Left colon (tissue), 2 donors: ENCODE results near the gene CDH23. TPM values are rescaled to one million over a fixed set of nuclear protein-coding genes. Genes with fewer than 3 reads are reported as not detected.

Source experiments
- ATAC-seq: fragments of 200-7000 bp; cut with Tn5 transposase; one replicate; pipeline ENCODE4 v1.9.1; 2020; ENCODE audit warnings: mild to moderate bottlenecking, moderate library complexity
- DNase-seq, 2 donors: peaks; one replicate each; pipeline ENCODE4 v3.0.0-alpha.2; 2020
- intact Hi-C, 2 donors: fragments of 100-400 bp; cut with DNase I in 1 of 2; cut with micrococcal nuclease in 1 of 2; formaldehyde crosslinking; loops; one replicate each; pipeline versions ENCODE4 v1.11.2 to v1.14.0; 2022; cut with DNase I, micrococcal nuclease
- total RNA-seq, 2 donors: library from RNA; stranded (reverse); fragmentation: NEBNext Ultra II Directional; extraction: Animal tissue kit (Norgen Biotek cat#: 25700); gene quantifications; one replicate each; pipeline ENCODE4 v1.2.1, GENCODE V29; 2021
- donor health status: DM: no; HTN: no; CAD: no.
- donor health status: DM: yes; HTN: yes; CAD: no.

The CDH23 gene
- total RNA-seq, 2 donors from 2014 or later: 2.2 to 2.5 TPM

DNA sequence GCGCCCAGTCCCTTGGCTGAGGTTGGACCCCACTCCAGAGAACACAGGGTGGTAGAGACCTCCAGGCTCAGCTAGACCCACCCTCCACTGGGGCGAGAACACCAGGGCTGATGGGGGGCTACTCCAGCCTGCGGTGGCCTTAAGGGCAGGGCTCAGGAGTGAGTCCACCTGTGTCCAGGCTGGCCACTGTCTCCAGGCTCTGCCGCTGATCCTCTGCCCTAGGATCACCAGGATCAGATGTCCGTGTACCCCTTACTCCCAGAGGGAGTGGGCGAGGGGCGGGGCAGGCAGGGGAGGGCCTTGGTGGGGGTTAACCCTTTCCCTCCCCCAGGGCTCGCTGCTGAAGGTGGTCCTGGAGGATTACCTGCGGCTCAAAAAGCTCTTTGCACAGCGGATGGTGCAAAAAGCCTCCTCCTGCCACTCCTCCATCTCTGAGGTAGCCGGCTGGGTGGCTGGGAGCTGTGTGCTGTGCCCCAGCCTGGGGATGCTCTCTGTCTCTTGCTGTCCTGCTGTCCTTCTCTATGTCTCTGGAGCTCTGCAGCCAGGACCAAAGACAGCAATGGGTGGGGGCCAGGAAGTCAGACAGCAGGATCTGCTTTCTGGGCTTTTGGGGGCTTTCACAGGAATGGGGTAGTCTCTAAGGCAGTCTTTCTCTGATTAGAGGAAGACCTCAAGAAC is 416.3 kb downstream of the CDH23 start:
- DNase-seq: no peak
- ATAC-seq: peak; percentile 2
- intact Hi-C loops: loop anchor here (5.0 to 10.0 kb wide), 2 partner anchors 431 to 498 kb away; partner anchors contain the start of gene SLC29A3 (in 2 of the 2)

DNA sequence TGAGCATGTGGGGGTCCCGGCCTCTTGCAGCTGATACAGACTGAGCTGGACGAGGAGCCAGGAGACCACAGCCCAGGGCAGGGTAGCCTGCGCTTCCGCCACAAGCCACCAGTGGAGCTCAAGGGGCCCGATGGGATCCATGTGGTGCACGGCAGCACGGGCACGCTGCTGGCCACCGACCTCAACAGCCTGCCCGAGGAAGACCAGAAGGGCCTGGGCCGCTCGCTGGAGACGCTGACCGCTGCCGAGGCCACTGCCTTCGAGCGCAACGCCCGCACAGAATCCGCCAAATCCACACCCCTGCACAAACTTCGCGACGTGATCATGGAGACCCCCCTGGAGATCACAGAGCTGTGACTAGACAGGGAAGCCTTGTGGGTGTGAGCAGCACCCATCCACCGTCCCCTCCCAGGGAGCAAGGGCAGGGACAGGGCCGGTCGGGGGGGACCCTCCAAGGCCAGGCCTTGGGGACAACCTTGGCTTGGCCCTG is 418.2 kb downstream of the CDH23 start:
- ATAC-seq: no peak
- no peak for DNase-seq
- intact Hi-C loops: loop anchor here (5.0 to 10.0 kb wide), 2 partner anchors 433 to 500 kb away; partner anchors contain the start of gene SLC29A3 (in 2 of the 2)

GRCh38 chr10:71815515-71816130 is 418.9 kb downstream of the CDH23 start:
- ATAC-seq (no peak), DNase-seq (no peak)
- intact Hi-C loops: loop anchor here (10.0 kb wide), 1 partner anchor 501 kb away; the partner anchor contains the start of gene SLC29A3 (in 2 of the 2)

DNA sequence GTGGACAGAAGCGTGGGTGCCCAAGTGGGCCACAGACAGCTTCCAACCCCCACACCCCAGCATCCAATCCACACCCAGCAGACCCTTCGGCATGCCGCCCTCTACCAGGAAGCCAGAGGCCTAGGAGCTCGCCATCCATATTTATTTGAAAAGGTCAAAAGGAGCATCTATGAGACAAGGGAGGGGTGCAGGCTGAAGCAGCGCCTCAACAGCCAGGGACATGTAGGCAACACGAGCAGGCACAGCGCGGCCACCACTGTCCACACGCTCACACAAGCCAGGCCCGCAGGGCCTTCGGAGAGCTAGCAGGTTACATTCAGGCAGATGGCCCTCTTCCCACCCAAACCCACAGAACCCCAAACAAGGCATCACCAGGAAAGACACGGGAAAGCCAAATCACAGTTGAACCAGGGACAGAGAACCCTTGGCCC is 419.7 kb downstream of the CDH23 start:
- intact Hi-C loops: loop anchor here (10.0 kb wide), 1 partner anchor 502 kb away; the partner anchor contains the start of gene SLC29A3 (in 2 of the 2)
- no peak for ATAC-seq
- DNase-seq: no peak

DNA sequence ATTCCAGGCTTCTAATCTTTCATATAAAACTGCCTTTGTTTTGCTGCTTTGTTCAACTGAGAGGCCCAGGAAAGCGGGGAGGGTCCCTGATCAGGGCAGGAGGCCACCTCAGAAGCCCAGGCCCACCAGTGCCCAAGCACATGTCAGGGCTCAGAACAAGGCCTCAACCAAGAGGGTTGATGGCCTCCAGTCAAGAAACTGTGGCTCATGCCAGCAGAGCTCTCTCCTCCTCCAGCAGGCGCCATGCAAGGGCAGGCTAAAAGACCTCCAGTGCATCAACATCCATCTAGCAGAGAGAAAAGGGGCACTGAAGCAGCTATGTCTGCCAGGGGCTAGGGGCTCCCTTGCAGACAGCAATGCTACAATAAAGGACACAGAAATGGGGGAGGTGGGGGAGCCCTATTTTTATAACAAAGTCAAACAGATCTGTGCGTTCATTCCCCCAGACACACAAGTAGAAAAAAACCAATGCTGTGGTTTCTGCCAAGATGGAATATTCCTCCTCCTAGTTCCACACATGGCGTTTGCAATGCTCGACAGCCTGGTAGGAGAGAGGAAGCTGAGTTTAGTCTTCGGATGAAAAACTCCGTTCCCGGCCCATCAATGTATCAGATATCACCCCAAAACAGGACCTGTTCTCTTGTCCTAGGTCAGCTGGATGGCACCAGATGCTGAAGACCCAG is 420.4 kb downstream of the CDH23 start:
- intact Hi-C loops: loop anchor here (10.0 kb wide), 1 partner anchor 502 kb away; the partner anchor contains the start of gene SLC29A3 (in 2 of the 2)
- DNase-seq (no peak), ATAC-seq (no peak)

- DNase-seq (no peak), ATAC-seq (no peak)
- intact Hi-C loops: loop anchor here (10.0 kb wide), 1 partner anchor 503 kb away; the partner anchor contains the start of gene SLC29A3 (in 2 of the 2)
Observed at GRCh38 chr10:71817831-71818655, 421.3 kb downstream of the CDH23 start.

GRCh38 chr10:71818674-71819260 is 422.0 kb downstream of the CDH23 start:
- no peak for DNase-seq
- no peak for ATAC-seq
- intact Hi-C loops: loop anchor here (10.0 kb wide), 1 partner anchor 504 kb away; the partner anchor contains the start of gene SLC29A3 (in 2 of the 2)

- ATAC-seq: no peak
Observed at GRCh38 chr10:71819441-71819861, 422.7 kb downstream of the CDH23 start.

DNA sequence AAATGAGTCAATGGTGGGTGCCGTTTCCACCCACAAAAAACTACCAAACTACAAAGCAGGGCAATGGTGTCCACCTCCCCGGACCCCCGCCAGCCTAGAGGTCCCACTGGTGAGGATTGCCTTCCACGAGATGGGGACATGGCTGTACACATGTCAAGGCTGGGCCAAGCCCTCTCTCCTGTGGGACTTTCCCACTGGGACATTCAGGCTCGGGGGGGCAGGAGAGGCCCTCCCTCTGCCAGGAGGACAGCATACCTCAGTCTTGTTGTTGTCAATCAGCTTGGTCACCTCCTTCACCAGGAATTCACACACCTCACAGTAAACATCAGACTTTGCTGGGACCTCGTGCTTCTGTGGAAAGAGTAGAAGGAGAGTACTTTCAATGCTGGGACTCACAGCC is 423.3 kb downstream of the CDH23 start:
- DNase-seq (no peak), ATAC-seq (no peak)
- intact Hi-C loops: loop anchor here (10.0 kb wide), 1 partner anchor 505 kb away; the partner anchor contains the start of gene SLC29A3 (in 2 of the 2)

More at GRCh38 chr10:71819441-71819861, 422.7 kb downstream of the CDH23 start:
- intact Hi-C loops: loop anchor here (10.0 kb wide), 1 partner anchor 505 kb away; the partner anchor contains the start of gene SLC29A3 (in 2 of the 2)
- no peak for DNase-seq

DNA sequence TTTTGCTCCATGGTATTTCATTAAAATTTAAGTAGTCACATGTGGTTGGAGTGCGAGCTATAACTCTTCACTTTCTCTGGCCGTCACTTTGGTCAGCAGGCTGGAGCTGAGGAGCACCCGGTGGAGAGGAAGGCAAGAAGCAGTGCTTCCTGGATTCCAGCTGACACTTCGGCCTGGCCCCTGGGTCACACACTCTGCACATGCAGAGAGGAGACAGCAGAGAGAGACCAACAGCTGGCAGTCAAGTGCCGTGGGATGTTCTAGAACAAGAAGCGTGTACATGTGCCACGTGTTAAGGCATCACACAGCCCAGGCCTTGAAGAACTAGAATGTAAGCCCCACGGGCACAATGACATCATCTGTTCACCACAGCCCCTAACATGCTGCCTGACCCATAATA is 424.2 kb downstream of the CDH23 start:
- ATAC-seq (no peak), DNase-seq (no peak)
- intact Hi-C loops: no loop called here

- no peak for ATAC-seq
- DNase-seq: no peak
- intact Hi-C loops: no loop called here
Observed at GRCh38 chr10:71821909-71822763, 425.4 kb downstream of the CDH23 start.

DNA sequence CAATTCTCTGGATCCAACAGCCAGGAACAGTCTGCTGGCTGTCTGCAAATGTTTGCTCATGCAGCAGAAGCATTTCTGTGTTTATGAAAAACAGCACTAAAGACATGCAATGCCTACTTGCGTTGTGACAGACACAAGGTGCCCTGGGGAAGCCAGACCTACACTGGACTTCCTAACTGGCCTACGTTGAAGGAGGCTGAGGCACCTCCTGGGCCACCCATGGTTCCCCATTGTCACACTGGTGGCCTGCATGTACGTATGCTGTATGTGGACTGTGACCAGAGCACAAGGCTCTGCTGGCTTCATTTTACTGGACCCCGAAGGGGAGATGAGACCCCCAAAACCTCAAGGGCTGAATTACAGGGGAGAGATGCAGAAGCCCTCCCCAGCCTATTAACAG is 426.6 kb downstream of the CDH23 start:
- DNase-seq: no peak
- no peak for ATAC-seq

DNA sequence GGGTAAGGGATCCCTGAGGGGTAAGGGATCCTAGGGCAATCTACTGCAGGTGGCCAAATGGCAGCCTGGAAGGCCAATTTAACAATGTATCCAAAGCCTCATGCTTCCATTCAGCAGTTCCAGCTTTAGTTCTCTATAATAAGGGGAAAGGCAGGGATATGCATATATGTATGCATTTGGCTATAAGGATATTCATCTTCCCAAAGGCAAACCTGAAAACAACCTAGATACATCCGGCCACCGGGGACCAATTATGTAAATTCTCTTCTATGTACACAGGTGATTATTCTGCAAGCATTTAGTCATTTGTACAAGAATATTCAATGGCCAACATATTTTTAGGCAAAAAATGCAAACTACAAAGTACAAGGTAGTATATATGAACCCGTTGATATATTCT is 427.6 kb downstream of the CDH23 start:
- intact Hi-C loops: no loop called here
- no peak for ATAC-seq
- no peak for DNase-seq

More for the DNA sequence above, 426.6 kb downstream of the CDH23 start:
- intact Hi-C loops: no loop called here

DNA sequence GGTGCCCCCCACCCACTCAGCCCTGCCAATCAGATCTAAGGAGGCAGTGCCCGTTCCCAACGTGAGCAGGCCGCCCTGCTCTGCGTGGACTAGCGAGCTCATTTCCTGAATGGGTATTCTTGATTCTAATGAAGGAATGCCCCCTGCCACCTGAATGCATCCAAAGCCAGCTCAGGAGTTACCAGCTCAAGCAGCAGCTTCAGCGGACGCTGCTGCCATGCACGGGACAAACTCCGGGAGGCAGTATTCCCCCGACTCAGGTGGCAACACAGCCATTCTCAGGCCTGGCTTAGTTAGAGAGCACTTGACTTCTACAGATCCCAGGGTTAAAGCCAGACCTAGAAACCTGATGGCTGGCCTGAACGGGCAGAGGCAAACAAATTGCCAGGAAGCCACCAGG is 428.5 kb downstream of the CDH23 start:
- ATAC-seq: no peak
- intact Hi-C loops: no loop called here
- no peak for DNase-seq

DNA sequence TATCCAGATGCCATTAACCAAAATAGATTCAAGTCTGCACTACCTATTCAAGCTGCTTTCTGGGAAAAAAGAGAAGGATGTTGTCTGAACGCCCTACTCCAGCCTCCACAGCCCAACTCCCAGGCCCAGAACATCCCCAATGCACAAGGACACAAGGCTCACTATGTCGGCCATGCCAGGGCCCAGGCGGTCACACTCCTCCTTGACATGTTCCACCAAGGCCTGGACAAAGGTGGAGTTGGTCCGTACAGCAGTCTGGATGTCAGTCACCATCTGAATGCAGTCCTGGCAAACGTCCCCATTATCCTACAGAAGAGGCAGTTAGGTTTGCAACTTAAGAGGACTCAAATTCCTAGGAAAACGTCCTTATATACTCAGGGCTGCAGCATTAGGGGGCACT is 431.1 kb downstream of the CDH23 start:
- no peak for ATAC-seq
- intact Hi-C loops: no loop called here

DNA sequence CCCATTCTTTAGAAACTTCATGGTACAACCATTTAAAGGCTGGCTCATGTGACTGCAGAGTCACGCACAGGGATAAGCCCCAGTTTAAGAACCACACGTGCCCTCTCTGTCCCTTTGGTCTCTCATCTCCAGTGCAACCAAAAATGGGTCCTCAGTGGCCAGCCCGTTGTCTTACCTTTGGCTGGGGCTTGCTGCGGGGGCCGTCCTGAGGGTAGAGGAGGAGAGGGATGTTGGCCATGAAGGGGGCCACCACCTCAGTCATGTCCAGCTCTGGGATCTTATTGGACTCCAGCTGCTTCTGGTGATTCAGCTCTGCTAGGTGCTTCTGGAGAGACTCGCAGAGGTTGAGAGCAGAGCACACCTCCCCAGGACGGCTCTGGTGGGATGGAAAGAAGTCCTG is 432.0 kb downstream of the CDH23 start:
- ATAC-seq (no peak), DNase-seq (no peak)
- intact Hi-C loops: no loop called here

More for the DNA sequence above, 431.1 kb downstream of the CDH23 start:
- no peak for DNase-seq

DNA sequence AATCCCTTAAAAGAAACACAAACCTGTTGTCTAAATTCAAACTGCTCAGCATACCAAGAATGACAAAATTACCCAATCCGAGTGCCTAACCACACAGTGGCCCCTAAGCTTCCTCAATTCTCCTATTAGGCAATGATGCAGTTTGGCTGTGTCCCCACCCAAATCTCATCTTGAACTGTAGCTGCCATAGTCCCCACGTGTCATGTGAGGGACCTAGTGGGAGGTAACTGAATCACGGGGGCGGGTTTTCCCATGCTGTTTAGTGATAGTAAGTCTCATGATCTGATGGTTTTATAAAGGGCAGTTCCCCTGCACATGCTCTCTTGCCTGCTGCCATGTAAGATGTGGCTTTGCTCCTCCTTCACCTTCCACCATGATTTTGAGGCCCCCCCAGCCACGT is 432.5 kb downstream of the CDH23 start:
- DNase-seq: no peak
- ATAC-seq: no peak
- intact Hi-C loops: no loop called here
